Transverse colon (tissue), 4 donors: ENCODE measurements around the gene KEAP1. TPM values are rescaled to one million over a fixed set of nuclear protein-coding genes. Genes with fewer than 3 reads are reported as not detected.
"Not testable (repeated sequence)": the region's sequence is repeated elsewhere in the genome, so short reads cannot be mapped to it uniquely, and the experiment has no call there.

Experiments
- DNase-seq: peaks from one replicate; pipeline ENCODE4 v3.0.0-alpha.2; 2019
- H3K27ac ChIP-seq, 4 donors: fragments of 200-600 bp; sonication (generic); 2 replicates each; pipeline ENCODE4 v1.5.1; 2016 to 2018; ENCODE audit warnings: inconsistent platforms in 4 of 4
- H3K27me3 ChIP-seq: fragments of 200-600 bp; sonication (generic); 2 replicates; pipeline ENCODE4 v1.5.1; 2017; ENCODE audit warnings: inconsistent platforms
- H3K36me3 ChIP-seq, 4 donors: fragments of 200-600 bp; sonication (generic); 2 replicates each; pipeline ENCODE4 v1.5.1; 2017 to 2019; ENCODE audit warnings: inconsistent platforms in 4 of 4
- H3K4me1 ChIP-seq, 4 donors: fragments of 200-600 bp; sonication (generic); 2 replicates each; pipeline ENCODE4 v1.5.1; 2017 to 2020; ENCODE audit warnings: inconsistent platforms in 4 of 4
- H3K4me3 ChIP-seq, 4 donors: fragments of 200-600 bp; sonication (generic); 1 replicate in 1 of 4; 2 replicates in 3 of 4; pipeline versions ENCODE4 v1.5.1 to v1.6.1; 2017 to 2019; ENCODE audit warnings: inconsistent platforms in 4 of 4
- H3K9me3 ChIP-seq, 2 donors: fragments of 200-600 bp; sonication (generic); 2 replicates each; pipeline ENCODE4 v1.5.1; 2017 to 2019; ENCODE audit warnings: inconsistent platforms in 2 of 2
- EP300 ChIP-seq: sonication (generic); formaldehyde crosslinking; IDR thresholded peaks from one replicate; pipeline ENCODE4 v1.6.1; 2017; ENCODE audit warnings: antibody characterized with exemption, low read depth
- POLR2A ChIP-seq: fragments of 450-650 bp; IDR thresholded peaks from one replicate; pipeline ENCODE4 v1.6.1; 2016; ENCODE audit warnings: antibody characterized with exemption, mild to moderate bottlenecking, moderate library complexity
- POLR2AphosphoS5 ChIP-seq, 3 donors: sonication (generic); formaldehyde crosslinking; IDR thresholded peaks; one replicate each; pipeline ENCODE4 v1.6.1; 2016; ENCODE audit warnings: antibody characterized with exemption in 3 of 3
- WGBS, 2 donors: methylation state at CpG; one replicate each; pipeline ENCODE4 v1.1.5; 2018; ENCODE audit warnings: low coverage in 1 of 2; 5-methylcytosine and 5-hydroxymethylcytosine counted together
- in situ Hi-C, 4 donors: fragments of 200-750 bp; cut with MboI; loops; one replicate each; pipeline versions ENCODE4 v1.15.0 to v1.15.1; 2017; ENCODE audit warnings: low sequenced_read_pairs in 3 of 4, low pct_ligation_motif_present in 1 of 4, low pct_unique_long_range_greater_than_20kb in 1 of 4
- intact Hi-C: fragments of 100-400 bp; cut with DNase I; formaldehyde crosslinking; loops from one replicate; pipeline ENCODE4 v1.15.1; 2023; ENCODE audit warnings: low total_unique reads
- total RNA-seq, 4 donors: library from RNA; depleted of rRNA; stranded (reverse); fragments of >200 nt; gene quantifications; one replicate each; pipeline ENCODE4 v1.1.0, GENCODE V29; 2016
- TF ChIP-seq, protein P1 (sequence below), 5 experiments: fragments of 200-600 bp in 3 of 5; fragments of 450-650 bp in 2 of 5; sonication (generic) in 3 of 5; IDR thresholded peaks; 1 replicate in 2 of 5; 2 replicates in 3 of 5; pipeline ENCODE4 v1.5.1; 2016 to 2017; ENCODE audit warnings: antibody characterized with exemption in 5 of 5, inconsistent platforms in 3 of 5, mild to moderate bottlenecking in 2 of 5, moderate library complexity in 1 of 5

Gene KEAP1
- total RNA-seq, 4 donors from 2014 or later: 54.8 to 348 (median 79.1) TPM

DNA sequence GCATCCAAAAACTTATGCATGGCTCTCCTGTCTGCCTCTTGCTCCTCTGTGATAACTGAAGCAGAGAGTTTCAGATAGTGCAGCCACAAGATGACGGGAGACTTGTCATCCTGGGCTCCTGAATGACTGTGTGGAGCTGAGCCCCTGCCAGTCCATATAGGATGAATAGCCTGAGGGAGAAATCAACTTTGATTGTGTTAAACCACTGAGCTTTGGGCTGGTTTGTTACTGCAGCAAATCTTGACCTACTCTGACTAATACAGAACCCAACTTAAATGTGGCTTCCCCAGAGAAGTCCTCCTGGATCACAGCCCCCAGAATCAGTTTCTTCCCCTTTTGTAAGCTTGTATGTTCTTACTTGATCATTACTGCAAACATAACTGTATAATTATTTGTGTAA lies 29.3 kb upstream of the KEAP1 start:
- no peak overlapping the region for H3K4me3 ChIP-seq
- intact Hi-C loops (loop anchor here (5.0 kb wide), 1 partner anchor 895 kb away; no protein-coding TSS in a partner anchor), in situ Hi-C loops (no loop called here)
- no peaks in the 10 kb centered on the region for H3K4me1 ChIP-seq
- TF ChIP-seq POLR2A (no peak), POLR2AphosphoS5 (IDR thresholded peaks at IDR 0.05) (no peak), EP300 (no peak)
- TF ChIP-seq, protein P1, sequence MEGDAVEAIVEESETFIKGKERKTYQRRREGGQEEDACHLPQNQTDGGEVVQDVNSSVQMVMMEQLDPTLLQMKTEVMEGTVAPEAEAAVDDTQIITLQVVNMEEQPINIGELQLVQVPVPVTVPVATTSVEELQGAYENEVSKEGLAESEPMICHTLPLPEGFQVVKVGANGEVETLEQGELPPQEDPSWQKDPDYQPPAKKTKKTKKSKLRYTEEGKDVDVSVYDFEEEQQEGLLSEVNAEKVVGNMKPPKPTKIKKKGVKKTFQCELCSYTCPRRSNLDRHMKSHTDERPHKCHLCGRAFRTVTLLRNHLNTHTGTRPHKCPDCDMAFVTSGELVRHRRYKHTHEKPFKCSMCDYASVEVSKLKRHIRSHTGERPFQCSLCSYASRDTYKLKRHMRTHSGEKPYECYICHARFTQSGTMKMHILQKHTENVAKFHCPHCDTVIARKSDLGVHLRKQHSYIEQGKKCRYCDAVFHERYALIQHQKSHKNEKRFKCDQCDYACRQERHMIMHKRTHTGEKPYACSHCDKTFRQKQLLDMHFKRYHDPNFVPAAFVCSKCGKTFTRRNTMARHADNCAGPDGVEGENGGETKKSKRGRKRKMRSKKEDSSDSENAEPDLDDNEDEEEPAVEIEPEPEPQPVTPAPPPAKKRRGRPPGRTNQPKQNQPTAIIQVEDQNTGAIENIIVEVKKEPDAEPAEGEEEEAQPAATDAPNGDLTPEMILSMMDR (IDR thresholded peaks at IDR 0.05): no peak
- H3K36me3 ChIP-seq: no peaks in the 10 kb centered on the region
- 75% methylated on average over 1 of the region's 1 CpG; no CpG with 5 or more reads in 1 of the 2 donors for WGBS, 2 donors
- no peak for DNase-seq
- no peak overlapping the region for H3K27ac ChIP-seq
- peaks cover 2% of the 10 kb centered on the region for H3K27me3 ChIP-seq
- no peaks in the 10 kb centered on the region for H3K9me3 ChIP-seq

DNA sequence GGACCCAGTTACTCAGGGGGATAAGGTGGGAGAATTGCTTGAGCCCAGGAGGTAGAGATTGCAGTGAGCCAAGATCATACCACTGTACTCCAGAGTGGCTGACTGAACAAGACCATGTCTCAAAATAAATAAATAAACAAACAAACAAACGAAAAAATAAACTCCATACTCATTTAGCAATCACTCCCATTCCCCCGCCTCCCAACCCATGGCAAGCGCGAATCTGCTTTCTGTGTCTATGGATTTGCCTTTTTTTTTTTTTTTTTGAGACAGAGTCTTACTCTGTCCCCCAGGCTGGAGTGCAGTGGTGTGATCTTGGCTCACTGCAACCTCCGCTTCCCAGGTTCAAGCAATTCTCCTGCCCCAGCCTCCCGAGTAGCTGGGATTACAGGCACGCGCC lies 23.7 kb upstream of the KEAP1 start:
- DNase-seq, H3K9me3 ChIP-seq, H3K36me3 ChIP-seq, intact Hi-C loops, H3K4me3 ChIP-seq, in situ Hi-C loops, H3K4me1 ChIP-seq, H3K27ac ChIP-seq: not testable (repeated sequence)
- H3K27me3 ChIP-seq: peaks cover 11% of the 10 kb centered on the region
- 91% methylated on average over 6 to 8 of the region's 8 CpGs for whole genome bisulfite sequencing, 2 donors

DNA sequence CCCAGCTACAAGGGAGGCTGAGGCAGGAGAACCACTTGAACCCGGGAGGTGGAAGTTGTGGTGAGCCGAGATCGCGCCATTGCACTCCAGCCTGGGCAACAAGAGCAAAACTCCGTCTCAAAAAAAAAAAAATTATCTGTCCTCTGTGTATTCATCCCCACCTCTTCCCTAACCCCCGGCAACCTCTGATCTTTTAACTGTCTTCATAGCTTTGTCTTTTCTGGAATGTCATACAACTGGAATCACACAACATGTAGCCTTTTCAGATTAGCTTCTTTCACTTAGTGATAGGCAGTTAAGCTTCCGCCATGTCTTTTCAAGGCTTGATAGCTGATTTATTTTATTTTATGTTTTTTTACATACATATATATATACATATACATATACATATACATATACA lies 22.5 kb upstream of the KEAP1 start:
- intact Hi-C loops (no loop called here), in situ Hi-C loops (no loop called here)
- H3K4me1 ChIP-seq: no peaks in the 10 kb centered on the region
- no peak overlapping the region for H3K27ac ChIP-seq
- peaks cover 15% of the 10 kb centered on the region for H3K27me3 ChIP-seq
- TF ChIP-seq POLR2AphosphoS5 (IDR thresholded peaks at IDR 0.05) (no peak), EP300 (no peak), POLR2A (no peak)
- TF ChIP-seq, protein P1 (IDR thresholded peaks at IDR 0.05): no peak
- DNase-seq: no peak
- no peak overlapping the region for H3K4me3 ChIP-seq
- WGBS, 2 donors: 90 to 92% methylated on average over 7 of the region's 7 CpGs
- no peaks in the 10 kb centered on the region for H3K9me3 ChIP-seq
- no peaks in the 10 kb centered on the region for H3K36me3 ChIP-seq

DNA sequence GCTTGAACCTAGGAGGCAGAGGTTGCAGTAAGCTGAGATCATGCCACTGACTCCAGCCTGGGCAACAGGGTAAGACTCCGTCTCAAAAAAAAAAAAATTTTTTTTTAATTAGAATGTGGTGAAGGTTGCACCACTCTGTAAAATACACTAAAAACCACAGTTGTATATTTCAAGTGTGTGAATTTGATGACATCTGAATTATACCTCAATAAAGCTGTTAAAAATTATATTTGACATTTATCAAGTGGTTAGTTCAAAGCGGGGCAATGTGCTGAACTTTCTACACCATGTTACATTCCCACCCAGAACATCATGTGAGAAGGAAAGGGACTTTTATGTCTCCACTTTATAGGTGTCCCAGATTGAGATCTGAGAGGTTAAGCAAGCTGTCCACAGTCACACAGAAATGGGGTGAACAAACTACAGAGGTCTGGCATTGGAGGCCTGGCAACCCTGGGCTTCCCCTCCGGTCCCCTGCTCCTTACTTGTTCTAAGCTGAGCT lies 20.0 kb upstream of the KEAP1 start:
- H3K4me3 ChIP-seq: no peak overlapping the region
- 62 to 63% methylated on average over 2 to 3 of the region's 3 CpGs for WGBS, 2 donors
- no peaks in the 10 kb centered on the region for H3K9me3 ChIP-seq
- H3K36me3 ChIP-seq: no peaks in the 10 kb centered on the region
- H3K27ac ChIP-seq: no peak overlapping the region
- peaks cover 40% of the 10 kb centered on the region for H3K27me3 ChIP-seq
- no peak for DNase-seq
- peaks cover 0 to 9% (median 7%) of the 10 kb centered on the region in 4 donors for H3K4me1 ChIP-seq
- TF ChIP-seq, protein P1 (IDR thresholded peaks at IDR 0.05): no peak
- TF ChIP-seq POLR2A: no peak
- no peak for TF ChIP-seq EP300
- TF ChIP-seq POLR2AphosphoS5 (IDR thresholded peaks at IDR 0.05): no peak
- in situ Hi-C loops: no loop called here
- intact Hi-C loops: no loop called here

DNA sequence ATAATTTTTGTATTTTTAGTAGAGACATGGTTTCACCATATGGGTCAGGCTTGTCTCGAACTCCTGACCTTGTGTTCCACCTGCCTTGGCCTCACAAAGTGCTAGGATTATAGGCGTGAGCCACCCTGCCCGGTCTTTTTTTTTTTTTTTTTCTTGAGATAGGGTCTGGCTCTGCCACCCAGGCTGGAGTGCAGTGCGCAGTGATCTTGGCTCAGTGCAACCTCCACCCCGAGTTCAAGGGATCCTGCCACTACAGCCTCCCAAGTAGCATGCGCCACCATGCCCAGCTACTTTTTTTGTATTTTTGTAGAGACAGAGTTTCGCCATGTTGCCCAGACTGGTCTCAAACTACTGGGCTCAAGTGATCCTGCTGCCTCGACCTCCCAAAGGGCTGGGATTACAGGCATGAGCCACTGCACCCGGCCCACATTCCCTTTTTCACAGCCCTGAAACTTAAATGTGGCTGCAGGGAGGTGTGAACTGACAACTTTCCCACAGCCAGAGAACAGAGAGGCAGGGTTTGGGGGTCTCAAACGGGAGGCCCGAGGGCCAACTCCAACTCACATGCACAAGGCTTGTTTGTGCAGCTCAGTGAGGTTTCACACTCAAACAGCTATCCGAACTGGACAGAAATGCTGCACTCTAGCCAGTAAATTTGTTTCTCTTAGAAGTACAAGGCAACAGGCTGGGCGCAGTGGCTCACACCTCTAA lies 18.5 kb upstream of the KEAP1 start:
- no peak for DNase-seq
- H3K9me3 ChIP-seq: no peaks in the 10 kb centered on the region
- TF ChIP-seq, protein P1 (IDR thresholded peaks at IDR 0.05): no peak
- TF ChIP-seq POLR2A: no peak
- H3K4me3 ChIP-seq: no peak overlapping the region
- intact Hi-C loops (no loop called here), in situ Hi-C loops (no loop called here)
- peaks cover 55% of the 10 kb centered on the region for H3K27me3 ChIP-seq
- peaks cover 11 to 23% (median 18%) of the 10 kb centered on the region in 4 donors for H3K4me1 ChIP-seq
- H3K27ac ChIP-seq: no peak overlapping the region
- WGBS, 2 donors: 72 to 82% methylated on average over 6 to 13 of the region's 13 CpGs
- no peaks in the 10 kb centered on the region for H3K36me3 ChIP-seq
